ENCODE results near the gene TMEM244. TPM values are rescaled to one million over a fixed set of nuclear protein-coding genes. Genes with fewer than 3 reads are reported as not detected.

Gene TMEM244
- total RNA-seq, 4 donors from 2014 or later: not detected

Other genes with a start within 250 kb of the TMEM244 start
- gene ARHGAP18, start 151.1 kb downstream of the TMEM244 start, total RNA-seq: 1 to 10 TPM; 5.2 to 9.2 (median 6.5) TPM
- 1 to 10 TPM; 2.1 to 6.1 (median 5.9) TPM for gene L3MBTL3, start 157.3 kb upstream of the TMEM244 start, total RNA-seq

Measured in gastrocnemius medialis (tissue), 4 donors.